Amygdala (tissue), 56 donors: ENCODE results near the gene SOWAHA.
"Not testable (repeated sequence)": the region's sequence is repeated elsewhere in the genome, so short reads cannot be mapped to it uniquely, and the experiment has no call there.

Experiments
- DNase-seq, 56 donors: peaks; one replicate each; lab custom pipeline; 2025; lab: John Stamatoyannopoulos, UW

The SOWAHA gene

GRCh38 chr5:132777209-132778069 is 35.7 kb upstream of the SOWAHA start, which contains the start of gene SEPTIN8:
TSS of gene SEPTIN8 (minus strand) at chr5:132777239. CDS start at chr5:132777137, 102 bp downstream.
- peak in 42 of 56 donors; percentile 28 to 81 (median 63) for DNase-seq

DNA sequence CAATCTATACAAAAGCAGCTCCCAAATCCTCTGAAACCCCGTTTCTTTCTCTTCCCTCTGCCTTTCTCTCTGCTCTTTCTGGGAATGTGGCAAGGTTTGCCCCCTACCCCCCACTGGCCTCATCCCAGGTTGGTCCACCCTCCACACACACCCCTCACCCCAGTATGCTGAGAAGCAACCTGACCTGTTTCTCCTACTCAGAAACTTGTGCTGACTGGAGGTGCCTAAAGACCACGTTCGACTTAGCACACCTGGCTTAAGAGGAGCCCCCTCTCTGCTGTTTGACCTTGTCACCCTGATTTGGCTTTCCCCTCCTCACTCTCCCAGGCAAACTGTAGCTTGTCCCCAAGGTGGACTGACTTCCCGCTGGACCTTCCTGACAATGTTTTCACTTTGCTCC is 35.0 kb upstream of the SOWAHA start:
- DNase-seq, result peak in 1 of 56 donors; percentile 55

- no peak for DNase-seq
Measured at GRCh38 chr5:132778856-132779255, 34.2 kb upstream of the SOWAHA start.

- DNase-seq, result peak in 39 of 56 donors; percentile 17 to 90 (median 60)
Measured at GRCh38 chr5:132779961-132780360, 33.1 kb upstream of the SOWAHA start.

GRCh38 chr5:132780577-132780976 is 32.5 kb upstream of the SOWAHA start:
- no peak for DNase-seq

DNA sequence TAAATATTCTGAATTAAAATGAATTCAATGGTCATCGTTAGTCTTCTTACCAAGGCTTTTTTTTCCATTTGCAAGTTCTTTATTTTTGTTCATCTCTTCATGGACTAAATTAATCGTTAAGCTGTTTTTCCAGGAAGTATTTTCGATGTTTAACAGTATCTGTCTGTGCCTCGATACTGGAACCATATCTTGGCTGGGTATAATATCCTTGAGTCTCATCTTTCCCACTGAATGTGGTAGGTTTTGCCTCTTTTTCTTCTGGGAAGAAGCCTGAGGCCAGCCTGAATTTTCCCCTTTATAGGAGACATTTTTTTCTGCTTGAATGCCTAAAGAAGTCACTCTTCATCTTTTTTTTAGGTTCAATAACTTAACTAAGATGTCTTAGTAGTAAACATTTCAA is 32.1 kb upstream of the SOWAHA start:
- no peak for DNase-seq

- peak in 3 of 56 donors; percentile 21 to 41 (median 24) for DNase-seq
Measured at GRCh38 chr5:132782101-132782500, 31.0 kb upstream of the SOWAHA start.

GRCh38 chr5:132785365-132785764 is 27.7 kb upstream of the SOWAHA start:
- DNase-seq, result no peak

DNA sequence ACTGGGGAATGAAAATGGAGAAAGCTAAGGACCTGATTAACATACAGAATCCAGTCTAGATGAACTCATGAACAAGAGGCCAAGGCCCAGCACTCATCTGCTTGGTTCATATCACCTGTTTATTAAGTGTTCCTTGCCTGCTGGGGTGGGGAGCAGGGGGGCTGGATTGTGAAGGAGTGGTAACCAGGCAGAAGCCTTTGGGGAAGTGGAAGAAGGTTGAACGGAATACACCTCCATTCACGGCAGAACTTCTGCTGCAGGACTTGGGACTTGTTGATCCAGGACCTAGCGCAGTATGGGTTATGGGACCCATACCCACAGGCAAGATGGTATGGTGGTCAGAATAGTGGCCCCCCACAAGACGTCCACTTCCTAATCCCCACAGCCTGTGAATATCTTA is 27.2 kb upstream of the SOWAHA start:
- DNase-seq, result no peak

GRCh38 chr5:132787076-132787475 is 26.0 kb upstream of the SOWAHA start:
- no peak for DNase-seq

DNA sequence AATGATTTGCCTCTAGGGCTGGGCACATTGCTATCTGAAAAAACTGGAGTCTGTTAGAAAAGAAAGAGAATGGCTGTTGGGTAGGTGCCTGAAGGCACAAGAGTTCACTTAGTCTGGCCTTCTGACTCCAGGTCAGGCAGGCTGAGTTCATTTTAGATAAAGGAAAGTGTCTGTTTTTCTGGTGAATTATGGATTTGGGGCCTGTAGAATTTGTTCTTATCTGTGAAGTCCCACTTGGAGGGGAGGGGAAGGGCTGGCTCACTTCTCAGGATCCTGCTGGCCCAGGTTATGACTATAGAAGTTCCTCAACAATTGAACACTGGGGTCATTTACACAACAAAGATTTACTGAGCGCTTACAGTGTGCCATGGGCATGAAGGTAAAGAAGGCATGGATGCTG is 24.6 kb upstream of the SOWAHA start:
- DNase-seq, result no peak

GRCh38 chr5:132788990-132789886 is 23.9 kb upstream of the SOWAHA start:
- DNase-seq, result no peak

- peak in 19 of 56 donors; percentile 25 to 76 (median 49) for DNase-seq
Measured at GRCh38 chr5:132790201-132790865, 22.8 kb upstream of the SOWAHA start.

DNA sequence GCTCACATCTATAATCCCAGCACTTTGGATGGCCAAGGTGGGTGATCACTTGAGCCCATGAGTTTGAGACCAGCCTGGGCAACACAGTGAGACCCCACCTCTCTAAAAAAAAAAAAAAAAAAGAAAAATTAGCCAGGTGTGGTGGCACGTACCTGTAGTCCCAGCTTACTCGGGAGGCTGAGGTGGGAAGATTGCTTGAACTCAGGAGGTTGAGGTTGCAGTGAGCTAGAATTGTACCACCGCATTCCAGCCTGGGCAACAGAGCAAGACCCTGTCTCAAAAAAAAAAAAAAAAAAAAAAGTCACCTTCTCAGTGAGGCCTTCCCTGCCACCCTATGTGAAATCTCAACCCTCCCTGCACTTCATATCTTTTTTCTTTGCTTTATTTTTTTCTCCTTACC is 22.1 kb upstream of the SOWAHA start:
- no peak for DNase-seq

- peak in 24 of 56 donors; percentile 32 to 76 (median 50) for DNase-seq
Measured at GRCh38 chr5:132797651-132798050, 15.5 kb upstream of the SOWAHA start.

DNA sequence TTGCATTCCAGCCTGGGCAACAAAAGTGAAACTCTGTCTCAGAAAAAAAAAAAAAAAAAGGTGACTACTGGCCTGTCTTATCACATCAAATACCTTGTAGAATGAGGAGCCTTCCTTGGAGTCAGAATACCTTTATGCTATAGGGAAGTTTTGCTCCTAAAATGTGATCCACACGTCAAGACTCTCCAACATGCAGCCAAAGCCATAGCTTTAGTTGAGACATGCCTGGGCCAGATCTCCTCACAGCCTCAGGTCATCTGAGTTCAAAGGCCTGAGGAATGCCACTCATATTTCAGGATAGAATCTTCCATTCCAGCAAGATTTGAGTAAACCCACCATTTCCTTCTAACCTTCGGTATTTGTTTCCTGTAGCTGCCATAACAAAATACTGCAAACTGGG is 13.7 kb upstream of the SOWAHA start:
- no peak for DNase-seq

- DNase-seq, result peak in 21 of 56 donors; percentile 19 to 72 (median 50)
Measured at GRCh38 chr5:132800545-132800944, 12.6 kb upstream of the SOWAHA start.

DNA sequence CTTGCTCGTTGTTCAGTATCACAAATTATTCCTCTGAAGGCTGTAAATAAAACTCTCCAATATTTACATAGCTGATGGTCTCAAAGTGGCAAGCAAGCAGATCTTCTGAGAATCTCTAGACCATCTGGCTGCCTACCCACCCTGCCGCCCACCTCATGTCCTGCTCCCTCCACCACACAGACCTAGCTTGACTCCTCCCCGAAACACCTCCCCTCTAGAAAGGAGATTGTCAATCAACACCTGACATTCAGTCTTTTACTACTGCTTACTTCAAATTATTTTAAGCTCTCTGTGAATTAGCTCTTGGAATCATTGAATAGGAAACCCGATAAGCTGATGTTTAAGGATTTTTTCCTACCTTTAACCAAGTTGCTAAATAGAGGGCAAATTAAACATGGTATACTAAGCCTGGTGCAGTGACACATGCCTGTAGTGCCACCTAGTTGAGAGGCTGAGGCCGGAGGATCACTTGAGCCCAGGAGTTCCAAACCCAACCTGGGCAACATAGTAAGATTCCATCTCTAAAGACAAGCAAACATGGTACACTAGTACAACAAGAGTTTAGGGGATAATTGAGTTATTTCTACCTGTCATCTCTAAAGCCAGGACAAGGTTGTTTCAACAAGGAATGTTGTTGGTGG is 10.9 kb upstream of the SOWAHA start:
- DNase-seq, result peak in 1 of 56 donors; percentile 26

- DNase-seq, result not testable (repeated sequence)
Measured at GRCh38 chr5:132802685-132803066, 10.4 kb upstream of the SOWAHA start.

DNA sequence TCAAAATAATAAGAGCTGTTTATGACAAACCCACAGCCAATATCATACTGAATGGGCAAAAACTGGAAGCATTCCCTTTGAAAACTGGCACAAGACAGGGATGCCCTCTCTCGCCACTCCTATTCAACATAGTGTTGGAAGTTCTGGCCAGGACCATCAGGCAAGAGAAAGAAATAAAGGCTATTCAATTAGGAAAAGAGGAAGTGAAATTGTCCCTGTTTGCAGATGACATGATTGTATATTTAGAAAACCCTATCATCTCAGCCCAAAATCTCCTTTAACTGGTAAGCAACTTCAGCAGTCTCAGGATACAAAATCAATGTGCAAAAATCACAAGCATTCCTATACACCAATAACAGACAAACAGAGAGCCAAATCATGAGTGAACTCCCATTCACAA is 8.9 kb upstream of the SOWAHA start:
- not testable (repeated sequence) for DNase-seq
